Measurements from ENCODE around the gene TNFSF10.
"Not testable (repeated sequence)": the region's sequence is repeated elsewhere in the genome, so short reads cannot be mapped to it uniquely, and the experiment has no call there.

TNFSF10 gene

GRCh38 chr3:172522871-172523818, at the start of gene TNFSF10:
Gene TNFSF10, minus strand, starts transcription at chr3:172523430. Its CDS starts 46 bp downstream, at chr3:172523384.
- DNase-seq (ENCODE audit: low read depth) = no peak

- DNase-seq (ENCODE audit: low read depth) = no peak
These were observed 46.1 kb upstream of the TNFSF10 start for GRCh38 chr3:172569128-172570008.

- DNase-seq (ENCODE audit: low read depth) = no peak
These were observed 45.5 kb upstream of the TNFSF10 start for GRCh38 chr3:172568701-172569100.

GRCh38 chr3:172566785-172567184, 43.6 kb upstream of the TNFSF10 start:
- DNase-seq (ENCODE audit: low read depth) = not testable (repeated sequence)

- no peak for DNase-seq (ENCODE audit: low read depth)
These were observed 41.3 kb upstream of the TNFSF10 start for GRCh38 chr3:172564499-172564898.

GRCh38 chr3:172562871-172563865, 39.9 kb upstream of the TNFSF10 start:
- no peak for DNase-seq (ENCODE audit: low read depth)

- DNase-seq (ENCODE audit: low read depth) = no peak
These were observed 38.8 kb upstream of the TNFSF10 start for GRCh38 chr3:172561897-172562640.

- DNase-seq (ENCODE audit: low read depth) = no peak
These were observed 37.4 kb upstream of the TNFSF10 start for GRCh38 chr3:172560586-172560985.

GRCh38 chr3:172560026-172560425, 36.8 kb upstream of the TNFSF10 start:
- no peak for DNase-seq (ENCODE audit: low read depth)

- no peak for DNase-seq (ENCODE audit: low read depth)
These were observed 35.8 kb upstream of the TNFSF10 start for GRCh38 chr3:172559020-172559419.

- no peak for DNase-seq (ENCODE audit: low read depth)
These were observed 34.4 kb upstream of the TNFSF10 start for GRCh38 chr3:172557515-172558220.

GRCh38 chr3:172553526-172554252, 30.5 kb upstream of the TNFSF10 start:
- DNase-seq (ENCODE audit: low read depth) = no peak

- DNase-seq (ENCODE audit: low read depth) = no peak
These were observed 29.4 kb upstream of the TNFSF10 start for GRCh38 chr3:172552607-172553006.

GRCh38 chr3:172551874-172552273, 28.6 kb upstream of the TNFSF10 start:
- DNase-seq (ENCODE audit: low read depth) = no peak

GRCh38 chr3:172550347-172550943, 27.2 kb upstream of the TNFSF10 start:
- DNase-seq (ENCODE audit: low read depth) = peak; percentile 40

GRCh38 chr3:172549144-172549543, 25.9 kb upstream of the TNFSF10 start:
- DNase-seq (ENCODE audit: low read depth) = no peak

- no peak for DNase-seq (ENCODE audit: low read depth)
These were observed 23.5 kb upstream of the TNFSF10 start for GRCh38 chr3:172546628-172547214.

GRCh38 chr3:172546105-172546504, 22.9 kb upstream of the TNFSF10 start:
- DNase-seq (ENCODE audit: low read depth) = no peak

GRCh38 chr3:172544404-172544803, 21.2 kb upstream of the TNFSF10 start:
- DNase-seq (ENCODE audit: low read depth) = no peak

Measured in HS-27A (cell line).